ENCODE results near the gene FAM124A. TPM values are rescaled to one million over a fixed set of nuclear protein-coding genes. Genes with fewer than 3 reads are reported as not detected.

Gene FAM124A
- total RNA-seq, 3 donors from 2014 or later, result 1.2 to 15.2 (median 2.1) TPM

- H3K4me1 ChIP-seq (ENCODE audit: low read depth), result no peaks in the 10 kb centered on the region
- no peak for ATAC-seq
- TF ChIP-seq CTCF (IDR thresholded peaks at IDR 0.05), result no peak
- H3K4me3 ChIP-seq, result no peak overlapping the region
- no peaks in the 10 kb centered on the region for H3K9me3 ChIP-seq
- no peak for DNase-seq
- intact Hi-C loops (cut with DNase I, micrococcal nuclease), result no loop called here
- no peaks in the 10 kb centered on the region for H3K36me3 ChIP-seq (ENCODE audit: low read depth)
Observed at GRCh38 chr13:51236491-51236792, 14.2 kb downstream of the FAM124A start.

GRCh38 chr13:51237386-51237785 is 15.2 kb downstream of the FAM124A start:
- TF ChIP-seq CTCF (IDR thresholded peaks at IDR 0.05), result no peak
- Histone ChIP-seq H3K9me3 (no peaks in the 10 kb centered on the region), H3K4me3 (no peak overlapping the region), H3K36me3 (ENCODE audit: low read depth) (no peaks in the 10 kb centered on the region), H3K4me1 (ENCODE audit: low read depth) (no peaks in the 10 kb centered on the region)
- DNase-seq (no peak), ATAC-seq (no peak)
- intact Hi-C loops (cut with DNase I, micrococcal nuclease), result no loop called here

GRCh38 chr13:51237887-51238286 is 15.7 kb downstream of the FAM124A start:
- intact Hi-C loops (cut with DNase I, micrococcal nuclease), result no loop called here
- Histone ChIP-seq H3K4me1 (ENCODE audit: low read depth) (no peaks in the 10 kb centered on the region), H3K4me3 (no peak overlapping the region), H3K9me3 (no peaks in the 10 kb centered on the region), H3K36me3 (ENCODE audit: low read depth) (no peaks in the 10 kb centered on the region)
- no peak for ATAC-seq
- no peak for TF ChIP-seq CTCF (IDR thresholded peaks at IDR 0.05)
- DNase-seq, result no peak

- H3K36me3 ChIP-seq (ENCODE audit: low read depth), result no peaks in the 10 kb centered on the region
- H3K9me3 ChIP-seq, result no peaks in the 10 kb centered on the region
- intact Hi-C loops (cut with DNase I, micrococcal nuclease), result no loop called here
- no peak for ATAC-seq
- no peak for TF ChIP-seq CTCF (IDR thresholded peaks at IDR 0.05)
- no peak overlapping the region for H3K4me3 ChIP-seq
- H3K4me1 ChIP-seq (ENCODE audit: low read depth), result no peaks in the 10 kb centered on the region
- no peak for DNase-seq
Observed at GRCh38 chr13:51240178-51240577, 18.0 kb downstream of the FAM124A start.

GRCh38 chr13:51240958-51241357 is 18.8 kb downstream of the FAM124A start:
- Histone ChIP-seq H3K4me3 (no peak overlapping the region), H3K36me3 (ENCODE audit: low read depth) (no peaks in the 10 kb centered on the region), H3K9me3 (no peaks in the 10 kb centered on the region), H3K4me1 (ENCODE audit: low read depth) (no peaks in the 10 kb centered on the region)
- DNase-seq, result no peak
- TF ChIP-seq CTCF (IDR thresholded peaks at IDR 0.05), result no peak
- intact Hi-C loops (cut with DNase I, micrococcal nuclease), result no loop called here
- no peak for ATAC-seq

GRCh38 chr13:51241720-51242119 is 19.5 kb downstream of the FAM124A start:
- no peaks in the 10 kb centered on the region for H3K36me3 ChIP-seq (ENCODE audit: low read depth)
- H3K4me3 ChIP-seq, result no peak overlapping the region
- no peaks in the 10 kb centered on the region for H3K9me3 ChIP-seq
- TF ChIP-seq CTCF (IDR thresholded peaks at IDR 0.05), result no peak
- no peak for ATAC-seq
- intact Hi-C loops (cut with DNase I, micrococcal nuclease), result no loop called here
- H3K4me1 ChIP-seq (ENCODE audit: low read depth), result no peaks in the 10 kb centered on the region
- DNase-seq, result no peak
